ENCODE results near the gene RIMBP2.

- TF ChIP-seq EZH2 (IDR thresholded peaks at IDR 0.05; ENCODE audit: insufficient read depth, poor library complexity, severe bottlenecking) (no peak), EZH2phosphoT487 (IDR thresholded peaks at IDR 0.05; ENCODE audit: insufficient read depth, low read depth) (no peak)
These were observed 60.2 kb downstream of the RIMBP2 start for GRCh38 chr12:130655881-130656280.
